ENCODE measurements around the gene FBRSL1.

The FBRSL1 gene

GRCh38 chr12:132471011-132471857 is 18.7 kb upstream of the FBRSL1 start:
- H3F3A ChIP-seq (ENCODE audit: insufficient read depth, low read length) = no peaks in the 10 kb centered on the region
- H3K9me2 ChIP-seq (replicated peaks; ENCODE audit: insufficient read depth, low read length) = no peaks in the 10 kb centered on the region
- H3K36me3 ChIP-seq (replicated peaks; ENCODE audit: insufficient read depth, low read length) = no peaks in the 10 kb centered on the region
- H3K9ac ChIP-seq (ENCODE audit: low read length) = no peak overlapping the region
- H4K20me1 ChIP-seq (ENCODE audit: insufficient read depth, low read length) = no peaks in the 10 kb centered on the region
- no peak overlapping the region for H3K27ac ChIP-seq (ENCODE audit: low read length)
- no peaks in the 10 kb centered on the region for H3K9me3 ChIP-seq (replicated peaks; ENCODE audit: insufficient read depth, low read length)
- H3K4me3 ChIP-seq (ENCODE audit: low read length) = no peak overlapping the region
- H3K27me3 ChIP-seq (replicated peaks; ENCODE audit: insufficient read depth, low read length) = peaks cover 22% of the 10 kb centered on the region
- H3K4me1 ChIP-seq (ENCODE audit: low read length) = no peaks in the 10 kb centered on the region
- no peaks in the 10 kb centered on the region for H3K79me2 ChIP-seq (ENCODE audit: low read length)
- DNase-seq = no peak
- TF ChIP-seq EZH2phosphoT487 (IDR thresholded peaks at IDR 0.05; ENCODE audit: low read length) = no peak
- TF ChIP-seq CTCF (IDR thresholded peaks at IDR 0.05; ENCODE audit: low read length) = no peak
- no peak for TF ChIP-seq EZH2 (optimal IDR thresholded peaks at IDR 0.05; ENCODE audit: low read depth, low read length)
- no peak overlapping the region for H3K4me2 ChIP-seq (ENCODE audit: low read depth, low read length)
- no peak overlapping the region for H2AFZ ChIP-seq (ENCODE audit: low read length)

- no peak for TF ChIP-seq EZH2phosphoT487 (IDR thresholded peaks at IDR 0.05; ENCODE audit: low read length)
- TF ChIP-seq CTCF (IDR thresholded peaks at IDR 0.05; ENCODE audit: low read length) = no peak
- no peak for TF ChIP-seq EZH2 (optimal IDR thresholded peaks at IDR 0.05; ENCODE audit: low read depth, low read length)
- Histone ChIP-seq H4K20me1 (ENCODE audit: insufficient read depth, low read length) (no peaks in the 10 kb centered on the region), H3K9ac (ENCODE audit: low read length) (no peak overlapping the region), H3K27me3 (replicated peaks; ENCODE audit: insufficient read depth, low read length) (peaks cover 22% of the 10 kb centered on the region), H3K4me1 (ENCODE audit: low read length) (no peaks in the 10 kb centered on the region), H3K9me3 (replicated peaks; ENCODE audit: insufficient read depth, low read length) (no peaks in the 10 kb centered on the region), H3F3A (ENCODE audit: insufficient read depth, low read length) (no peaks in the 10 kb centered on the region), H3K36me3 (replicated peaks; ENCODE audit: insufficient read depth, low read length) (no peaks in the 10 kb centered on the region), H3K9me2 (replicated peaks; ENCODE audit: insufficient read depth, low read length) (no peaks in the 10 kb centered on the region), H3K4me2 (ENCODE audit: low read depth, low read length) (no peak overlapping the region), H3K4me3 (ENCODE audit: low read length) (no peak overlapping the region), H3K27ac (ENCODE audit: low read length) (no peak overlapping the region), H3K79me2 (ENCODE audit: low read length) (no peaks in the 10 kb centered on the region), H2AFZ (ENCODE audit: low read length) (no peak overlapping the region)
- DNase-seq = no peak
Observed at GRCh38 chr12:132471858-132472255, 18.1 kb upstream of the FBRSL1 start.

DNA sequence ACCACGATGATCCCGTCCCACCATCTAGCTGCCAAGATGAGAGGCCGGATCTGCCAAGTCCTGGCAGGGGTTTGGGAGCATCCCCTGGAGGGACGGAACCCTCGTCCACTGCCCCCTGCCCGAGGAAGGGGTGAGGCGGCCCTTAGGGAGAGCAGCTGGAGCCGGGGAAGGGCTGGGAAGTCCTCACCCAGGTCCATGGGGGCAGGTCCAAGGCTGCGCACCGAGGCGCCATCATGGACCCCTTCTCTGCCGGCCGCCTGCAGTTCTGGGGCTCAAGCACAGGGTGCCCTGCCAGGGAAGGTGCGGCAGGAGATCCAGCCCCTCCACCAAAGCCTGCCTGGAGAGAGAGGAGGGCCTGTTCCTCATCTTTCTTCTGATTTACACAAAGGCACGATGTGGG is 17.6 kb upstream of the FBRSL1 start:
- Histone ChIP-seq H3F3A (ENCODE audit: insufficient read depth, low read length) (no peaks in the 10 kb centered on the region), H3K9ac (ENCODE audit: low read length) (no peak overlapping the region), H3K9me3 (replicated peaks; ENCODE audit: insufficient read depth, low read length) (no peaks in the 10 kb centered on the region), H3K4me2 (ENCODE audit: low read depth, low read length) (no peak overlapping the region), H4K20me1 (ENCODE audit: insufficient read depth, low read length) (no peaks in the 10 kb centered on the region), H3K27me3 (replicated peaks; ENCODE audit: insufficient read depth, low read length) (peaks cover 18% of the 10 kb centered on the region), H3K36me3 (replicated peaks; ENCODE audit: insufficient read depth, low read length) (no peaks in the 10 kb centered on the region), H3K4me1 (ENCODE audit: low read length) (no peaks in the 10 kb centered on the region), H3K4me3 (ENCODE audit: low read length) (no peak overlapping the region), H3K79me2 (ENCODE audit: low read length) (no peaks in the 10 kb centered on the region), H3K9me2 (replicated peaks; ENCODE audit: insufficient read depth, low read length) (no peaks in the 10 kb centered on the region), H2AFZ (ENCODE audit: low read length) (no peak overlapping the region), H3K27ac (ENCODE audit: low read length) (no peak overlapping the region)
- TF ChIP-seq EZH2phosphoT487 (IDR thresholded peaks at IDR 0.05; ENCODE audit: low read length) (no peak), EZH2 (optimal IDR thresholded peaks at IDR 0.05; ENCODE audit: low read depth, low read length) (no peak), CTCF (IDR thresholded peaks at IDR 0.05; ENCODE audit: low read length) (no peak)
- no peak for DNase-seq
